Endodermal cell (in vitro differentiated cells): ENCODE measurements around the gene CHD5. TPM values are rescaled to one million over a fixed set of nuclear protein-coding genes. Genes with fewer than 3 reads are reported as not detected.

ENCODE experiments used
- DNase-seq: peaks from one replicate; pipeline ENCODE4 v3.0.0-alpha.2; 2017
- H3K27ac ChIP-seq: 2 replicates; pipeline ENCODE4 v1.5.1; 2013; ENCODE audit warnings: mild to moderate bottlenecking, low read depth, low read length, moderate library complexity
- H3K27me3 ChIP-seq: 2 replicates; pipeline ENCODE4 v1.6.1; 2013; ENCODE audit warnings: mild to moderate bottlenecking, low read length, moderate library complexity; ENCODE audit not compliant: insufficient read depth, control insufficient read depth, poor library complexity, severe bottlenecking
- H3K36me3 ChIP-seq: 2 replicates; pipeline ENCODE4 v1.7.0; 2013; ENCODE audit warnings: mild to moderate bottlenecking, low read length, moderate library complexity; ENCODE audit not compliant: control insufficient read depth, insufficient read depth
- H3K4me1 ChIP-seq: one replicate; pipeline ENCODE4 v1.7.0; 2013; ENCODE audit warnings: low read length; ENCODE audit not compliant: control insufficient read depth, insufficient read depth
- H3K4me3 ChIP-seq: 2 replicates; pipeline ENCODE4 v1.5.1; 2013; ENCODE audit warnings: mild to moderate bottlenecking, low read length, moderate library complexity
- H3K9ac ChIP-seq: 2 replicates; pipeline ENCODE4 v1.6.1; 2013; ENCODE audit warnings: mild to moderate bottlenecking, low read length, moderate library complexity; ENCODE audit not compliant: poor library complexity, severe bottlenecking; ENCODE audit errors: extremely low read depth
- H3K9me3 ChIP-seq: 2 replicates; pipeline ENCODE4 v1.6.1; 2013; ENCODE audit warnings: mild to moderate bottlenecking, low read length, moderate library complexity; ENCODE audit not compliant: control insufficient read depth
- H3K27ac Mint-ChIP-seq: 2 replicates; pipeline ENCODE4 v1.8.0; 2020; ENCODE audit warnings: mixed read lengths
- H3K27me3 Mint-ChIP-seq: 2 replicates; pipeline ENCODE4 v1.8.0; 2021; ENCODE audit warnings: mild to moderate bottlenecking, mixed read lengths; ENCODE audit not compliant: insufficient read depth
- H3K36me3 Mint-ChIP-seq: 2 replicates; pipeline ENCODE4 v1.8.0; 2020; ENCODE audit warnings: low read depth, mixed read lengths
- H3K4me1 Mint-ChIP-seq: 2 replicates; pipeline ENCODE4 v1.8.0; 2020; ENCODE audit warnings: mixed read lengths
- H3K4me3 Mint-ChIP-seq: 2 replicates; pipeline ENCODE4 v1.8.0; 2020; ENCODE audit warnings: mild to moderate bottlenecking, moderate library complexity, mixed read lengths
- H3K9me3 Mint-ChIP-seq: 2 replicates; pipeline ENCODE4 v1.8.0; 2020; ENCODE audit warnings: mild to moderate bottlenecking, mixed read lengths
- WGBS, 2 experiments: methylation state at CpG; one replicate each; pipeline versions ENCODE4 v1.1.5 to v1.1.7; 2013; ENCODE audit warnings: missing lambda C conversion rate in 2 of 2, mixed read lengths in 1 of 2; ENCODE audit not compliant: insufficient coverage in 1 of 2, insufficient read length in 1 of 2; 5-methylcytosine and 5-hydroxymethylcytosine counted together
- total RNA-seq, 2 donors: library from RNA; stranded (reverse); fragmentation: NEBNext Ultra II Directional in 1 of 2; extraction: Animal tissue kit (Norgen Biotek cat#: 25700) in 1 of 2; gene quantifications; 2 replicates in 1 of 2; 3 replicates in 1 of 2; pipeline ENCODE4 v1.2.1, GENCODE V29; 2021
- TF ChIP-seq, protein P1 (sequence below): fragments of 200-600 bp; sonication (generic); conservative IDR thresholded peaks from 2 replicates; pipeline ENCODE4 v1.5.0; 2021; ENCODE audit warnings: antibody characterized with exemption, mild to moderate bottlenecking

CHD5 gene
- total RNA-seq, 2 donors from 2014 or later, result 0.40 to 0.69 TPM

DNA sequence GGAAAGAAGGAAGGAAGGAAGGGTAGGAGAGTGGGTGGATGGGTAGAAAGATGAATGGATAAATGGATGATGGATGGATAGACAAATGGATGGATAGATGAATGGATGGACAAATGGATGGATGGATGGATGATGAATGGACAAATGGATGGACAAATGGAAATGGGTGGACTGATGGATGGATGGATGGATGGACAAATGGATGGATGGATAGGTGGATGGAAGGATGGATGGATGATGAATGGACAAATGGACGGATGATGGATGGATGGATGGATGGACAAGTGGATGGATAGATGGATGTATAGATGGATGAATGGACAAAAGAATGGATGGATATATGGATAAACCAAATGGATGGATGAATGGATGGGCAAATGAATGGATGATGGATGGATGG, 30.5 kb downstream of the CHD5 start:
- H3K36me3 Mint-ChIP-seq, result no peaks in the 10 kb centered on the region
- 90 to 100% methylated on average over 1 of the region's 1 CpG for WGBS, 2 experiments
- no peak overlapping the region for H3K27ac Mint-ChIP-seq
- H3K9me3 Mint-ChIP-seq, result no peaks in the 10 kb centered on the region
- peaks cover 1% of the 10 kb centered on the region for H3K4me1 Mint-ChIP-seq
- Histone ChIP-seq H3K27me3 (peaks cover 27% of the 10 kb centered on the region), H3K9me3 (no peaks in the 10 kb centered on the region), H3K27ac (no peak overlapping the region), H3K36me3 (no peaks in the 10 kb centered on the region), H3K4me3 (no peak overlapping the region), H3K9ac (no peak overlapping the region), H3K4me1 (no peaks in the 10 kb centered on the region)
- no peak overlapping the region for H3K4me3 Mint-ChIP-seq
- DNase-seq, result no peak
- TF ChIP-seq, protein P1, sequence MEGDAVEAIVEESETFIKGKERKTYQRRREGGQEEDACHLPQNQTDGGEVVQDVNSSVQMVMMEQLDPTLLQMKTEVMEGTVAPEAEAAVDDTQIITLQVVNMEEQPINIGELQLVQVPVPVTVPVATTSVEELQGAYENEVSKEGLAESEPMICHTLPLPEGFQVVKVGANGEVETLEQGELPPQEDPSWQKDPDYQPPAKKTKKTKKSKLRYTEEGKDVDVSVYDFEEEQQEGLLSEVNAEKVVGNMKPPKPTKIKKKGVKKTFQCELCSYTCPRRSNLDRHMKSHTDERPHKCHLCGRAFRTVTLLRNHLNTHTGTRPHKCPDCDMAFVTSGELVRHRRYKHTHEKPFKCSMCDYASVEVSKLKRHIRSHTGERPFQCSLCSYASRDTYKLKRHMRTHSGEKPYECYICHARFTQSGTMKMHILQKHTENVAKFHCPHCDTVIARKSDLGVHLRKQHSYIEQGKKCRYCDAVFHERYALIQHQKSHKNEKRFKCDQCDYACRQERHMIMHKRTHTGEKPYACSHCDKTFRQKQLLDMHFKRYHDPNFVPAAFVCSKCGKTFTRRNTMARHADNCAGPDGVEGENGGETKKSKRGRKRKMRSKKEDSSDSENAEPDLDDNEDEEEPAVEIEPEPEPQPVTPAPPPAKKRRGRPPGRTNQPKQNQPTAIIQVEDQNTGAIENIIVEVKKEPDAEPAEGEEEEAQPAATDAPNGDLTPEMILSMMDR, result no peak
- peaks cover 26% of the 10 kb centered on the region for H3K27me3 Mint-ChIP-seq

DNA sequence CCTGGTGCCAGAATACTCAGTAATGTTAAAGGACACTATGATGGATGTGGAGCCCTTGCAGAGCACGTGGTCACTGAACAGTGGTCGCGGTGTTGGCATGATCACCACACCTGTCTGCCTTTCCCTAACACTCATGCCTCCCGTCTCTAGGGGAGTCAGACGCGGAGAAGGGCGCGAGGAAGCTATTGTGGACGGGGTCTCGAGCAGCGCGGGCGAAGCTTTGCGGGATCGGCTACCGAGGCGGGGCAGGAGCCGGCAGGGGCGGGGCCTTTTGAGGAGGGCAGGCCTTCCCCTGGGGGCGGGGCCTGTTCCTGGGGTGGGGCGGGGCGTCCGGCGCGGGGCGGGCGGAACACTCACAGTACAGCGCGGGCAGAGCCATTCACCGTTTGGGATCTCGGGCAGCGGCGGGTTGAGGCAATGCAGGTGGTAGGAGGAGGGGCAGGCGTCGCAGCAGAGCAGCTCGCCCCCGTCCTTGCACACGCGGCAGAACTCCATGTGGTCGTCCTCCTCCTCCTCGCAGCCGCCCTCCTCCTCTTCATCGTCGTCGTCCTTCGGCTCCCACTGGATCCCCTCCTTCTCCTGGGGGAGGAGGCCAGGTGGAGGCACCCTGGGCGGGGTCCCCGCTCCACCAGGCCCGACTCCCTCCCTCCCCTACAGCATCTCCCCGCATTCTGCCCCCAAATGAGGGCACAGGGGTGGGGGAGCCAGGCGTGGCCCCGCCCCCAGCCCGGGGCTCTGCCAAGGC, 31.5 kb downstream of the CHD5 start:
- Histone ChIP-seq H3K4me1 (no peaks in the 10 kb centered on the region), H3K9ac (no peak overlapping the region), H3K27ac (no peak overlapping the region), H3K36me3 (no peaks in the 10 kb centered on the region), H3K9me3 (no peaks in the 10 kb centered on the region), H3K27me3 (peaks cover 27% of the 10 kb centered on the region), H3K4me3 (peak overlapping the region; percentile 38)
- TF ChIP-seq, protein P1, result peak; percentile 19
- H3K4me3 Mint-ChIP-seq, result peak overlapping the region; percentile 38
- H3K9me3 Mint-ChIP-seq, result no peaks in the 10 kb centered on the region
- peak; percentile 97 for DNase-seq
- peaks cover 1% of the 10 kb centered on the region for H3K4me1 Mint-ChIP-seq
- 7 to 8% methylated on average over 7 to 53 of the region's 53 CpGs for WGBS, 2 experiments
- no peaks in the 10 kb centered on the region for H3K36me3 Mint-ChIP-seq
- peaks cover 26% of the 10 kb centered on the region for H3K27me3 Mint-ChIP-seq
- no peak overlapping the region for H3K27ac Mint-ChIP-seq

DNA sequence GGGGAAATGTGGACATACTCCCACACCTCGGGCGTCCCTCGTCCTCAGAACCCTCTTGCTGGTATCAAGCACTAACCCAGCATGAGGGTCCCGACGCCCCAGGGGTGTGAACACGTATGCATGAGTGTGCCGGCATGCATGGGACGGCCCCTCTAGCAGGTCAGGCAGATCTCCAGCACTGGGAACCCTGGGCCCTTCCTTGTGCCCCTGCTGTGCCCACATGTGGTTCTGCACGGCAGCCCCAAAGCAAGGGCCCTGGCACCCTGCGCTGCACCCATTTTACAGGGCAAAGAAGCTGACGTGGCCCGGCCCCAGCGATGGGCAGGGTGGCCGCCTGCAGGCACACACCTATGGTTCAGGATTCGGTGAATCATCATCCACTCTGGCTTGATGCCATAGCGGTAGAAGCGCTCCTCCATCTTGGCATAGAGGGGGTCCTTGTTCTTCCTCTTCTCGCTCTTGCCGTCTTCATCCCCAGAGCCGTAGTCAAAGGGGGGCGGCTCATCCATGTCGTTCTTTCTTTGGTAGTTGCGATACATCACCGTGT, 34.2 kb downstream of the CHD5 start:
- 90 to 92% methylated on average over 12 to 24 of the region's 24 CpGs for WGBS, 2 experiments
- no peak overlapping the region for H3K4me3 Mint-ChIP-seq
- no peak overlapping the region for H3K4me3 ChIP-seq

More for the DNA sequence above, 34.2 kb downstream of the CHD5 start:
- TF ChIP-seq, protein P1, result no peak
- peaks cover 1% of the 10 kb centered on the region for H3K4me1 Mint-ChIP-seq
- H3K9me3 Mint-ChIP-seq, result no peaks in the 10 kb centered on the region
- Histone ChIP-seq H3K4me1 (no peaks in the 10 kb centered on the region), H3K27ac (no peak overlapping the region), H3K36me3 (no peaks in the 10 kb centered on the region), H3K27me3 (peaks cover 27% of the 10 kb centered on the region), H3K9me3 (no peaks in the 10 kb centered on the region), H3K9ac (no peak overlapping the region)
- peaks cover 27% of the 10 kb centered on the region for H3K27me3 Mint-ChIP-seq
- no peak overlapping the region for H3K27ac Mint-ChIP-seq
- no peak for DNase-seq
- no peaks in the 10 kb centered on the region for H3K36me3 Mint-ChIP-seq
